HUES48 (cell line): Measurements from ENCODE around the gene PLEKHB2.
"Not testable (repeated sequence)": the region's sequence is repeated elsewhere in the genome, so short reads cannot be mapped to it uniquely, and the experiment has no call there.

ENCODE experiments used
- H3K27ac ChIP-seq: one replicate; pipeline ENCODE4 v1.7.0; 2013; ENCODE audit warnings: low read depth, low read length, inconsistent platforms
- H3K27me3 ChIP-seq: 2 replicates; pipeline ENCODE4 v1.6.1; 2013; ENCODE audit warnings: mild to moderate bottlenecking, low read length; ENCODE audit not compliant: control insufficient read depth, insufficient read depth
- H3K36me3 ChIP-seq: 2 replicates; pipeline ENCODE4 v1.6.1; 2013; ENCODE audit warnings: low read length; ENCODE audit not compliant: control insufficient read depth, insufficient read depth
- H3K4me1 ChIP-seq: 2 replicates; pipeline ENCODE4 v1.6.1; 2013; ENCODE audit warnings: mild to moderate bottlenecking, low read length; ENCODE audit not compliant: control insufficient read depth, insufficient read depth
- H3K4me3 ChIP-seq: 2 replicates; pipeline ENCODE4 v1.5.1; 2013; ENCODE audit warnings: mild to moderate bottlenecking, low read depth, low read length
- H3K9ac ChIP-seq: 2 replicates; pipeline ENCODE4 v1.6.1; 2013; ENCODE audit warnings: mild to moderate bottlenecking, low read depth, low read length, moderate library complexity
- H3K9me3 ChIP-seq: 2 replicates; pipeline ENCODE4 v1.6.1; 2013; ENCODE audit warnings: low read length; ENCODE audit not compliant: control insufficient read depth, insufficient read depth

PLEKHB2 gene

GRCh38 chr2:131075578-131075977 lies 29.6 kb upstream of the PLEKHB2 start:
- H3K9ac ChIP-seq, H3K27ac ChIP-seq, H3K4me1 ChIP-seq, H3K4me3 ChIP-seq, H3K9me3 ChIP-seq, H3K27me3 ChIP-seq: not testable (repeated sequence)
- H3K36me3 ChIP-seq = peaks cover 94% of the 10 kb centered on the region

DNA sequence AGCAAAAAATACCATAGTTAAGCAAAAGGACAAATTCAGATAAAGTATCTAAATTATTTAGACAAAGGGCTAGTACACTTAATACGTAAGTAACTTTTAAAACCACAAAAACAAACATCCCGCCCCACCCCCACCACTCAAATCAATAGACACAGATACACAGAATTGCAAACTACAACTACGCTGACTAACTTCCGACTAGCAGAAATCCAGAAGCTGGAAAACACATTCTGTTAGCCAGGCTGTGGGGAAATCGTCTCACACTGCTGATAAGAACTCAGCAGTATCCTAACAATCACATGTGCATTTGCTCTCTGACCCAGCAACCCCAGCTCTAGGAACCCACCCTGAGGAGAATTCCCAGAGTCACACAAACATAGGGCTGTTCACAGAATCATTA lies 28.4 kb upstream of the PLEKHB2 start:
- H3K9ac ChIP-seq = no peak overlapping the region
- H3K4me3 ChIP-seq = no peak overlapping the region
- H3K36me3 ChIP-seq = peaks cover 93% of the 10 kb centered on the region
- peaks cover 8% of the 10 kb centered on the region; the same call in 1 of the 2 replicates for H3K4me1 ChIP-seq
- no peaks in the 10 kb centered on the region for H3K9me3 ChIP-seq
- no peaks in the 10 kb centered on the region for H3K27me3 ChIP-seq
- H3K27ac ChIP-seq = no peak overlapping the region

GRCh38 chr2:131077182-131077846 lies 27.8 kb upstream of the PLEKHB2 start:
- Histone ChIP-seq H3K9me3 (no peaks in the 10 kb centered on the region), H3K4me3 (no peak overlapping the region), H3K9ac (no peak overlapping the region), H3K27ac (peak overlapping the region; percentile 57), H3K4me1 (peaks cover 13% of the 10 kb centered on the region), H3K27me3 (no peaks in the 10 kb centered on the region), H3K36me3 (peaks cover 93% of the 10 kb centered on the region)

GRCh38 chr2:131077966-131078365 lies 27.2 kb upstream of the PLEKHB2 start:
- peaks cover 91% of the 10 kb centered on the region for H3K36me3 ChIP-seq
- H3K4me1 ChIP-seq = peaks cover 16% of the 10 kb centered on the region
- no peak overlapping the region for H3K27ac ChIP-seq
- H3K9me3 ChIP-seq = no peaks in the 10 kb centered on the region
- no peaks in the 10 kb centered on the region for H3K27me3 ChIP-seq
- no peak overlapping the region for H3K4me3 ChIP-seq
- no peak overlapping the region for H3K9ac ChIP-seq

GRCh38 chr2:131079931-131080330 lies 25.2 kb upstream of the PLEKHB2 start:
- H3K4me3 ChIP-seq, H3K9ac ChIP-seq, H3K9me3 ChIP-seq, H3K27ac ChIP-seq, H3K27me3 ChIP-seq: not testable (repeated sequence)
- Histone ChIP-seq H3K4me1 (peaks cover 16% of the 10 kb centered on the region), H3K36me3 (peaks cover 74% of the 10 kb centered on the region)

DNA sequence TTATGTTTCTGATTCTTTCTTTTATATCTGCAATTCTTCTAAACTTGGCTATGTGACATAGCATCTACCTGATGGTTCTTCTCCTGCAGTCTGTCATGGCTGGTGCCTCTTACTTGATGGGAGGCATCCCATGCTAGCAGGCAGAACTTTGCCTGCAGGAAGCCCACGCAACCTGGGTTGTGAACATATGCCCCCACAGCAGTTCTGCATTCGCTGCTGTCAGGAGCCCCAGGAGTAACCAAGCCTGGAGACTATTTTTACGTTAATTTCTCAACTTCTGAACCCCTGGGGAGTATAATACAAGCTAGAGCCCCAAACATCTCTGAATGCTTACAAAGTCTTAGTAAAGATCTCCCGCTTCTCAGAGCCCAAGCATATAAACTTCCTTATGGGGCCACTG lies 23.9 kb upstream of the PLEKHB2 start:
- Histone ChIP-seq H3K4me1 (peaks cover 16% of the 10 kb centered on the region), H3K27me3 (no peaks in the 10 kb centered on the region), H3K36me3 (peaks cover 76% of the 10 kb centered on the region)

GRCh38 chr2:131085646-131086045 lies 19.5 kb upstream of the PLEKHB2 start:
- H3K9ac ChIP-seq = no peak overlapping the region
- no peak overlapping the region for H3K4me3 ChIP-seq
- peaks cover 16% of the 10 kb centered on the region for H3K4me1 ChIP-seq
- no peak overlapping the region for H3K27ac ChIP-seq
- peaks cover 68% of the 10 kb centered on the region for H3K36me3 ChIP-seq
- H3K9me3 ChIP-seq = no peaks in the 10 kb centered on the region
- H3K27me3 ChIP-seq = no peaks in the 10 kb centered on the region

More for the DNA sequence above, 23.9 kb upstream of the PLEKHB2 start:
- Histone ChIP-seq H3K27ac (no peak overlapping the region), H3K4me3 (no peak overlapping the region), H3K9me3 (no peaks in the 10 kb centered on the region), H3K9ac (no peak overlapping the region)

DNA sequence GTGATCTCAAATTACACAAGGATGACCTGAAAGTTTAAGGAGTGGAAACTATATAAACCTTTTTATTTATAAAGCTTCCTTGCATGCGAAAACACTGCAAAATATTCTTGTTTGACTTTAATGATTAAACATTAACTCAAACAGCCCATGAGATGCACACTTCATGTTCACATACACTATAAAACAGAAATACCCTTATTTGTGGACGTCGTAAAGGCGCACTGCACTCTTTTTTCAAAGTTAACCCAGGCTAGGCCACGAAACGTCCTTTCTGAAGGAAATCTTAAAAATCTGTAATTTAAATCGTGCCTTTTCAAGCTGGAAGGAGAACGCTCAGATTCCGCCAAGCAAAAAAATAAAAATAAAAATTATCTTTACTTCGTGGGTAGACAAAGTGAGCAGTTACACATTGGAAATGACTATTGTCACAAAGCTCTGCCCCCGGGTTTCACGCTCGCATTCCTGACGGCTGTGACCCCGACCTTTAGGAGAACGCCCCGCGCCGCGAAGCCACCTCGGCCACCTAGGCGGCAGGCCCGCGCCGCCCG lies 12.6 kb upstream of the PLEKHB2 start:
- Histone ChIP-seq H3K27me3 (no peaks in the 10 kb centered on the region), H3K27ac (peak overlapping the region; percentile 99), H3K9me3 (no peaks in the 10 kb centered on the region), H3K36me3 (peaks cover 23% of the 10 kb centered on the region), H3K9ac (peak overlapping the region; percentile 99), H3K4me3 (peak overlapping the region; percentile 96), H3K4me1 (no peaks in the 10 kb centered on the region)

GRCh38 chr2:131093006-131093695 lies 12.0 kb upstream of the PLEKHB2 start, which contains the start of gene FAM168B:
Gene FAM168B, minus strand, starts transcription at chr2:131093460. Its CDS starts 10,814 bp downstream, at chr2:131082646.
- Histone ChIP-seq H3K27ac (peak within 1 kb of the TSS; percentile 99), H3K36me3 (peaks cover 17% of the 10 kb centered on the region), H3K27me3 (no peaks in the 10 kb centered on the region), H3K9me3 (no peaks in the 10 kb centered on the region), H3K4me1 (no peaks in the 10 kb centered on the region), H3K4me3 (peak within 1 kb of the TSS; percentile 96), H3K9ac (peak within 1 kb of the TSS; percentile 99)

DNA sequence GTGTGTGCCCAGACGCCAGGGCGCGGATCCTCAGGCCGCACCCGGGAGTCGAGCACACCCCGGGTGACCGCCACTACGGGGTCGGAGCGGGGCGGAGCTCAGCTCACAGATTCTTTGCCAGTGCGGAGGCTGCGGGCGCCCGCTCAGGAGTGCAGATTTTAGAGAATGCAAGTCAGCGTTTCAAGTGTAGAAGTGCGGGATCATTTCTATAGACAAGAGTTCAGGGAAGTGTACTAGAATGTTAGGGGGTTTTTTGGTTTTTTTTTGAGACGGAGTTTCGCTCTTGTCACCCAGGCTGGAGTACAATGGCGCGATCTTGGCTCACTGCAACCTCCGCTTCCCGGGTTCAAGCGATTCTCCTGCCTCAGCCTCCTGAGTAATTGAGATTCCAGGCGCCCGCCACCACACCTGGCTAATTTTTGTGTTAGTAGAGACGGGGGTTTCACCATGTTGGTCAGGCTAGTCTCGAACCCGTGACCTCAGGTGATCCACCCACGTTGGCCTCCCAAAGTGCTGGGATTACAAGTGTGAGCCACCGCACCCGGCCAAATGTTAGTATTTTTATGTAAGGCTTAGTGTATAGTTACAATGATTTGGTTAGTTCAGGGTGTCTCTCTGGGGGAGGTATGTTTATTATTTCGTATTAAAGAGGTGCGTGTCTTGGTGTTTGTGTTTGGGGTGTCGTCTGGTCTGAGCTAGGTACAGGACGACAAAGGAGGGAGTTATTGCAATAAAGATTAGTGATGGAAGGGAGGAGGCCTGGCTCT lies 11.3 kb upstream of the PLEKHB2 start:
- H3K4me1 ChIP-seq = no peaks in the 10 kb centered on the region
- peaks cover 9% of the 10 kb centered on the region; the same call in 1 of the 2 replicates for H3K36me3 ChIP-seq
- H3K9ac ChIP-seq = peak overlapping the region; percentile 99
- peak overlapping the region; percentile 99 for H3K27ac ChIP-seq
- peak overlapping the region; percentile 96 for H3K4me3 ChIP-seq
- no peaks in the 10 kb centered on the region for H3K9me3 ChIP-seq
- H3K27me3 ChIP-seq = no peaks in the 10 kb centered on the region
